CD4-positive, alpha-beta T cell (primary cell): ENCODE data around the gene ZBTB40. TPM values are rescaled to one million over a fixed set of nuclear protein-coding genes. Genes with fewer than 3 reads are reported as not detected.

ENCODE experiments used
- ATAC-seq: fragments of 200-7000 bp; cut with Tn5 transposase; one replicate; pipeline ENCODE4 v1.10.0; 2022; ENCODE audit warnings: mild to moderate bottlenecking; ENCODE audit not compliant: poor library complexity
- CTCF ChIA-PET: fragments of 350-600 bp; sonication (Branson Sonifier 250); formaldehyde crosslinking; loops from one replicate; lab custom pipeline; 2021; ENCODE audit warnings: antibody characterized with exemption, inconsistent platforms; lab: Charles Lee
- POLR2A ChIA-PET: fragments of 350-600 bp; sonication (Branson Sonifier 250); formaldehyde crosslinking; loops from one replicate; lab custom pipeline; 2021; ENCODE audit warnings: antibody characterized with exemption, inconsistent platforms; lab: Charles Lee
- DNase-seq, 14 experiments: peaks; one replicate each; pipeline ENCODE4 v3.0.0-alpha.2; 2013 to 2020; ENCODE audit warnings: mixed read lengths in 2 of 14
- H3K27ac ChIP-seq, 2 donors: one replicate each; pipeline versions ENCODE4 v1.5.1 to v1.7.0; 2013; ENCODE audit warnings: low read length in 2 of 2, low read depth in 1 of 2, mild to moderate bottlenecking in 1 of 2
- H3K27me3 ChIP-seq, 2 experiments: 1 replicate in 1 of 2; 2 replicates in 1 of 2; pipeline versions ENCODE4 v1.6.1 to v1.7.0; 2013; ENCODE audit warnings: low read length in 2 of 2, control low read depth in 1 of 2, mild to moderate bottlenecking in 1 of 2, moderate library complexity in 1 of 2; ENCODE audit not compliant: insufficient read depth in 2 of 2, control insufficient read depth in 1 of 2
- H3K36me3 ChIP-seq: one replicate; pipeline ENCODE4 v1.6.1; 2013; ENCODE audit warnings: low read length, control low read depth; ENCODE audit not compliant: insufficient read depth
- H3K4me1 ChIP-seq: one replicate; pipeline ENCODE4 v1.6.1; 2013; ENCODE audit warnings: low read length, control low read depth; ENCODE audit not compliant: insufficient read depth
- H3K4me3 ChIP-seq: one replicate; pipeline ENCODE4 v1.5.1; 2013; ENCODE audit warnings: mild to moderate bottlenecking, low read length, moderate library complexity
- H3K9me3 ChIP-seq, 2 experiments: 1 replicate in 1 of 2; 2 replicates in 1 of 2; pipeline versions ENCODE4 v1.6.1 to v1.7.0; 2013; ENCODE audit warnings: low read length in 2 of 2, mild to moderate bottlenecking in 2 of 2, control low read depth in 1 of 2, moderate library complexity in 1 of 2; ENCODE audit not compliant: control insufficient read depth in 1 of 2, insufficient read depth in 1 of 2
- H3K27ac Mint-ChIP-seq: one replicate; pipeline ENCODE4 v1.8.0; 2020; ENCODE audit warnings: mixed read lengths
- H3K27me3 Mint-ChIP-seq: one replicate; pipeline ENCODE4 v1.8.0; 2021; ENCODE audit warnings: mixed read lengths
- H3K36me3 Mint-ChIP-seq: one replicate; pipeline ENCODE4 v1.8.0; 2021; ENCODE audit warnings: low read depth, mixed read lengths
- H3K4me1 Mint-ChIP-seq: one replicate; pipeline ENCODE4 v1.8.0; 2021; ENCODE audit warnings: low read depth, mixed read lengths
- H3K4me3 Mint-ChIP-seq: one replicate; pipeline ENCODE4 v1.8.0; 2020; ENCODE audit warnings: mild to moderate bottlenecking, mixed read lengths
- H3K9me3 Mint-ChIP-seq: one replicate; pipeline ENCODE4 v1.8.0; 2020; ENCODE audit warnings: mixed read lengths
- CTCF ChIP-seq: fragments of 200-600 bp; IDR thresholded peaks from one replicate; pipeline ENCODE4 v1.8.0; 2022; ENCODE audit warnings: antibody characterized with exemption, mild to moderate bottlenecking
- intact Hi-C, 2 experiments: fragments of 100-400 bp; cut with DNase I in 1 of 2; cut with micrococcal nuclease in 1 of 2; formaldehyde crosslinking; loops; one replicate each; pipeline versions ENCODE4 v1.15.1 to v1.9.0; 2023 to 2025; cut with DNase I, micrococcal nuclease
- polyA plus RNA-seq, 2 donors: library from polyadenylated mRNA; unstranded; fragments of 120-200 nt; gene quantifications; one replicate each; pipeline ENCODE4 v1.2.1, GENCODE V29; 2013
- total RNA-seq, 174 experiments: library from RNA in 2 of 174; stranded (reverse) in 2 of 174; gene quantifications; one replicate each; pipeline ENCODE4 v1.2.3 and lab custom pipeline; 2021 to 2026

ZBTB40 gene
- total RNA-seq: 10 to 100 TPM; 28.4 to 30.6 TPM
- polyA plus RNA-seq (2013, experiment 1 of 2): 24.2 TPM
- polyA plus RNA-seq (2013, experiment 2 of 2): 30.1 TPM
- total RNA-seq (lab: John Stamatoyannopoulos, UW): 56.9 to 325 (median 143) reads per million in 172 experiments

DNA sequence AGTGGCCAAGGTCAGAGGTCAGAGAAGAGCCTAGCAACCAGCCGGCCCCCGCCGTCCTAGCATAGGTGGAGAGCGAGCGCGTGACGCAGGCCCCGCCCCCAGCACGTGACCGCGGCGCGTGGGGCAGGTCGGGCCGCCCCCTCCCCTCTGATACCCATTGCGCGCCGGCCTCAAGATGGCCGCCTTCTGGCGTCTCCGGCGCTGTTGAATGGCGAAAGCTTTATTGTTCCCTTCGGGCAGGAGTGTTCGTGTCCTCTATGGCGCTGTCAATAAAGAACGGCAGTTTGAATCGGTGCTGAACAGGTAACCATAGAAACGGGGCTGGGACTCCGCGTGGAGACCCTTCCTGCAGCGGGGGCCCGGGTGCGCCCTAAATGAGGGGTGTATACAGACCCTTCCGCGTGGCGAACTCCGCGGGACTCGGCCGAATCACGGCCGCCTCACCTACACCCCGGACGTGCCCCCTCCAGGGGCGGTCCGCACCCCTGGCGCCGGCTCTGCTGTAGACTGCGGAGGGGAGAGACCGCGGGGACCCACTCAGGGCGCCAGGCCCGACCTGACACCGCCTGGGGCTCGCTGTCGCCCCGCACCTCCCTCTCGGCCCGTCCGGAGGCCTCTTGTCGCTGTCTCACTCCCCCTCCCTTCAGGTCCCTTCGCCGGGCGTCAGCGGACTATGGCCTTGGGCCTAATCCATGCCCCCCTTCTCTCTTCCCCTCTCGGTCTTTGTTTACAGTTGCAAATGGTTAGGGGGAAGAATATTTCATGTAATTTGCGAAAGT lies at the start of gene ZBTB40:
Gene ZBTB40 (plus strand): TSS at position 150 of the 779 bp plus-strand sequence. CDS start 38,098 bp downstream, outside the sequence.
- CTCF ChIA-PET: interaction anchor here (1.3 kb wide), 1 partner anchor 346 kb away, joined by 3 read pairs; no protein-coding TSS in a partner anchor
- H3K27ac Mint-ChIP-seq: peak within 1 kb of the TSS; percentile 85
- H3K4me3 Mint-ChIP-seq: peak within 1 kb of the TSS; percentile 91
- no peaks in the 10 kb centered on the region for H3K9me3 Mint-ChIP-seq
- intact Hi-C loops: loop anchor here (5.0 kb wide), 1 partner anchor 670 kb away; the partner anchor contains the start of gene USP48 (in 2 of the 2)
- peak within 1 kb of the TSS; percentile 88 to 89 for H3K27ac ChIP-seq
- H3K27me3 Mint-ChIP-seq: no peaks in the 10 kb centered on the region
- peaks cover 15% of the 10 kb centered on the region for H3K36me3 Mint-ChIP-seq
- H3K27me3 ChIP-seq: no peaks in the 10 kb centered on the region
- no peak for TF ChIP-seq CTCF
- peaks cover 11% of the 10 kb centered on the region for H3K4me1 ChIP-seq
- peaks cover 0 to 7% of the 10 kb centered on the region in 2 experiments for H3K9me3 ChIP-seq
- H3K4me3 ChIP-seq: peak within 1 kb of the TSS; percentile 94
- peak; percentile 90 for ATAC-seq
- H3K4me1 Mint-ChIP-seq: peaks cover 45% of the 10 kb centered on the region
- peak; percentile 88 to 98 (median 92) for DNase-seq
- no peaks in the 10 kb centered on the region for H3K36me3 ChIP-seq
- POLR2A ChIA-PET: interaction anchor here (0.6 to 1.7 kb wide), 6 partner anchors 10 to 427 kb away, joined by 3 to 6 read pairs (median 4); no protein-coding TSS in a partner anchor

GRCh38 chr1:22402356-22403053 lies 49.1 kb upstream of the ZBTB40 start:
- H3K4me1 Mint-ChIP-seq: peaks cover 22% of the 10 kb centered on the region
- POLR2A ChIA-PET: no interaction called here
- DNase-seq (no peak), ATAC-seq (no peak)
- TF ChIP-seq CTCF: no peak
- H3K4me3 ChIP-seq: no peak overlapping the region
- H3K27ac ChIP-seq: no peak overlapping the region
- peaks cover 70% of the 10 kb centered on the region for H3K27me3 Mint-ChIP-seq
- peaks cover 15% of the 10 kb centered on the region for H3K4me1 ChIP-seq
- no peaks in the 10 kb centered on the region for H3K36me3 ChIP-seq
- H3K4me3 Mint-ChIP-seq: no peak overlapping the region
- no peaks in the 10 kb centered on the region for H3K36me3 Mint-ChIP-seq
- H3K9me3 Mint-ChIP-seq: no peaks in the 10 kb centered on the region
- H3K9me3 ChIP-seq: no peaks in the 10 kb centered on the region
- CTCF ChIA-PET: interaction anchor here (0.6 kb wide), 1 partner anchor 14 kb away, joined by 3 read pairs; no protein-coding TSS in a partner anchor
- H3K27ac Mint-ChIP-seq: no peak overlapping the region
- intact Hi-C loops: no loop called here
- peaks cover 33 to 35% of the 10 kb centered on the region in 2 experiments for H3K27me3 ChIP-seq

GRCh38 chr1:22404486-22404885 lies 47.2 kb upstream of the ZBTB40 start:
- Histone ChIP-seq H3K4me1 (no peaks in the 10 kb centered on the region), H3K9me3 (no peaks in the 10 kb centered on the region), H3K27me3 (peaks cover 19 to 26% of the 10 kb centered on the region in 2 experiments), H3K27ac (no peak overlapping the region), H3K4me3 (no peak overlapping the region), H3K36me3 (no peaks in the 10 kb centered on the region)
- POLR2A ChIA-PET: no interaction called here
- TF ChIP-seq CTCF: no peak
- Mint-ChIP-seq H3K4me1 (peaks cover 3% of the 10 kb centered on the region), H3K4me3 (no peak overlapping the region), H3K9me3 (no peaks in the 10 kb centered on the region), H3K36me3 (no peaks in the 10 kb centered on the region), H3K27me3 (peaks cover 51% of the 10 kb centered on the region), H3K27ac (no peak overlapping the region)
- ATAC-seq: no peak
- intact Hi-C loops: no loop called here
- DNase-seq: no peak
- CTCF ChIA-PET: no interaction called here
